Subcutaneous adipose tissue (tissue), 4 donors: ENCODE results near the gene VSIG10. TPM values are rescaled to one million over a fixed set of nuclear protein-coding genes. Genes with fewer than 3 reads are reported as not detected.

ENCODE experiments used
- total RNA-seq, 4 donors: library from RNA; depleted of rRNA; stranded (reverse); fragments of >200 nt; gene quantifications; one replicate each; pipeline ENCODE4 v1.1.0, GENCODE V29; 2016
- TF ChIP-seq, protein P1 (sequence below): fragments of 450-650 bp; IDR thresholded peaks from one replicate; pipeline ENCODE4 v1.5.1; 2016; ENCODE audit warnings: low read depth, mild to moderate bottlenecking, control low read depth, antibody characterized with exemption, moderate library complexity

VSIG10 gene, protein sequence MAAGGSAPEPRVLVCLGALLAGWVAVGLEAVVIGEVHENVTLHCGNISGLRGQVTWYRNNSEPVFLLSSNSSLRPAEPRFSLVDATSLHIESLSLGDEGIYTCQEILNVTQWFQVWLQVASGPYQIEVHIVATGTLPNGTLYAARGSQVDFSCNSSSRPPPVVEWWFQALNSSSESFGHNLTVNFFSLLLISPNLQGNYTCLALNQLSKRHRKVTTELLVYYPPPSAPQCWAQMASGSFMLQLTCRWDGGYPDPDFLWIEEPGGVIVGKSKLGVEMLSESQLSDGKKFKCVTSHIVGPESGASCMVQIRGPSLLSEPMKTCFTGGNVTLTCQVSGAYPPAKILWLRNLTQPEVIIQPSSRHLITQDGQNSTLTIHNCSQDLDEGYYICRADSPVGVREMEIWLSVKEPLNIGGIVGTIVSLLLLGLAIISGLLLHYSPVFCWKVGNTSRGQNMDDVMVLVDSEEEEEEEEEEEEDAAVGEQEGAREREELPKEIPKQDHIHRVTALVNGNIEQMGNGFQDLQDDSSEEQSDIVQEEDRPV
- 10 to 100 TPM; 21.8 to 58.0 (median 29.5) TPM for total RNA-seq

DNA sequence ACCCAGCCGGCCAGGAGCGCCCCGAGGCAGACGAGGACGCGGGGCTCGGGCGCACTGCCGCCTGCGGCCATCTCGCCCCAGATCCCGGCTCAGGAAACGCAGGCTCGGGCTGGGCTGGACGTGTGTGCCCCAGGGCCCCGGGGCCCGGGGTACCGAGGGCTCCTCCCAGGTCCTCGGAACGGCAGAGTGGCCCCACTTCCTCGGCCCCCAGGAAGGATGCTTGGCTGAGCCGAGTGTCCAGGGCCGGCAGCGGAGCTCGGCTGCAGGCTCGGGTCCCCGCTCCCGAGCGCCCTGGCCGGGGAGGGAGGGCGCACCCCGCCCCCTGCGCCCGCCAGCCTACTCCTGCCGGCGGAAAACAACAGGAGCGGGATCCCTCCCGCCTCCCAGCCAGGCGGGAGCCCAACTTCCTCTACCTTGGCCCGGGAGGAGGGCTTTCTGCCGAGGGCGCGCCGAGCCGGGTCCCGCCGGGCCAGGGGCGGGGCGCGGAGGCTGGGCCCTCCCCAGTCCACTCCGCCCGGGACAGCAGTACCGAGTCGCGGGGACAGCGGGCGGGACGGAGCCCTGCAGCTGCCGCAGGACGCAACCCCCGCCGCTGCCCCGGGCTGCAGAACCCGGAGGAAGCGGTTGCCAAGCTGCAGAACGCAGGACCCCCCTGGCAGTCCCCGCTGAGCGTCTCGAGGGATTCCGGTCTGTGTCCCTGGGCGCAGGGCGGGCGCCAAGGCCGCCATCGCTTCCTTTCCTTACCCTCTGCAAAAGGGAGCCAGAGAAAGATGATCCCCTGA is at the start of gene VSIG10:
Gene VSIG10 (minus strand): TSS at position 411 of the 782 bp plus-strand sequence. CDS start 340 bp downstream, at position 71.
- TF ChIP-seq, protein P1, sequence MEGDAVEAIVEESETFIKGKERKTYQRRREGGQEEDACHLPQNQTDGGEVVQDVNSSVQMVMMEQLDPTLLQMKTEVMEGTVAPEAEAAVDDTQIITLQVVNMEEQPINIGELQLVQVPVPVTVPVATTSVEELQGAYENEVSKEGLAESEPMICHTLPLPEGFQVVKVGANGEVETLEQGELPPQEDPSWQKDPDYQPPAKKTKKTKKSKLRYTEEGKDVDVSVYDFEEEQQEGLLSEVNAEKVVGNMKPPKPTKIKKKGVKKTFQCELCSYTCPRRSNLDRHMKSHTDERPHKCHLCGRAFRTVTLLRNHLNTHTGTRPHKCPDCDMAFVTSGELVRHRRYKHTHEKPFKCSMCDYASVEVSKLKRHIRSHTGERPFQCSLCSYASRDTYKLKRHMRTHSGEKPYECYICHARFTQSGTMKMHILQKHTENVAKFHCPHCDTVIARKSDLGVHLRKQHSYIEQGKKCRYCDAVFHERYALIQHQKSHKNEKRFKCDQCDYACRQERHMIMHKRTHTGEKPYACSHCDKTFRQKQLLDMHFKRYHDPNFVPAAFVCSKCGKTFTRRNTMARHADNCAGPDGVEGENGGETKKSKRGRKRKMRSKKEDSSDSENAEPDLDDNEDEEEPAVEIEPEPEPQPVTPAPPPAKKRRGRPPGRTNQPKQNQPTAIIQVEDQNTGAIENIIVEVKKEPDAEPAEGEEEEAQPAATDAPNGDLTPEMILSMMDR: no peak

DNA sequence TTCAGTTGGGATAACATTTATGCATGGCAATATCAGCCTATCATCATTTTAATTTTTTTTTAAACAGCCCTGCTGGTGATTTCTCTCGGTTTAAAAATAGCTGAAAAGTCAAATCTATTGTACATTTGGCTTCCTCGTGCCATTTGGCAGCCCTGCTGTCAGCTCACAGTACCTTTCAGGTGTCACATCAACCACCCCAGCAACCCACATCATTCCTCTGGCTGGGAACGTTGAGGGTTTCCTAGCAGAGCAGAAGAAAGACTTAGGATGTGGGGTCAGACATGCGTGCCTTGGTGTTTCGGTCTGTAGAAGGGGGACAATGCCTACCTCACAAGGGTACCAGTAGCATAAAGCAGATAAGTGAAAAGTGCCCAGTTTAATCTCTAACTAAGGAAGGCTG is 47.9 kb upstream of the VSIG10 start:
- TF ChIP-seq, protein P1: no peak

DNA sequence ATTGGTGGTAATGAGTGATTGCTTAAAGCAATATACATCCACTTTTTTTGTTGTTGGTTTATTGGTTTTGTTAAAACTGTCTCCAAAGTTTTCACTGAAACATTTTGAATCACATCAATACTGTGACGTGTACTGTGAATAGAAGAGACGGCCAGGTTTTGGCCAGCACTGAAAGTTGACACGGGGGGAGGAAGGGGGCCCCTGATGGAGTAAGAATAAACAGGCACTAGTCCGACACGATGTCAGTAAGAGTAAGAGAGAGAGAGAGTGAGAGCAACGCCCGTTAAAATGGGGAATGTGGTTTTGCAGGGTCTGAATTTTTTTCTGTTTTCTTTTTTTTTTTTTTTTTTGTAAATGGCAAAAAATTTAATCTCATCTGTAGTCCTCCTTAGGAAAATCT is 46.8 kb upstream of the VSIG10 start:
- TF ChIP-seq, protein P1: no peak

DNA sequence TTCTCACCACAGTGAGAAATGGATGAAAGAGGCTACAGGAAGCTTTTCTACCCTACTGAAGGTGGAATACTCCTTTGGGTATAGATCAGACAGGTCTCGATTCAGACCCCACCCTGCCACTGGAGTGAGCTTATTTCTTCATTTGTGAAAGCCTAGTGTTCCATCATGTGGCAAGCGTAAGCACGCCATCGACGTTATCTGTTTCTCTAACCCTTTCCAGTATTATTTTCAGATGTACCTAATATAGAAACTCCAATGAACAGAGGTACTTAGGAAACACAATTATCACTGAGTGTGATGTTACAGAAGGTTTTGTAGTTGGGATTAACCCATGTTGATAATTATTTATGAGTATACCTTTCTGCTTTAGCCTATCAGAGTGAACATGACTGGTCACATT is 44.5 kb upstream of the VSIG10 start:
- TF ChIP-seq, protein P1: no peak

DNA sequence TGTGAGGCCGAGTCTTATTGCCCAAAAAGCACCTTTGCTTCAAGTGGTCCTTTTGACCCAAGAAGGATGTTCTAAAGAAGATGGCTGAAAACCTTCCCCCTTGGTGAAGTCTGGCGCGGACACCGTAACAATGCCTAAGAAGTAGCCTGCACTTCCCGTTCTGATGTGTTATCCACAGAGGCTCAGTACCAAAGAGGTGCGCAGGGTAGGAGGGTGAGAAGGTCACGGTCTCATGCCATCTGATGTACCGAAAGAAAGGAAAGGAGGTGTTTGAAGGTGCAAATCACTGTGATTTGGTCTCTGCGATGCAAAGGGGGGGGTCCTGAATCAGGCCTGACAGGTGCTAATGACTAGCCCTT is 42.0 kb upstream of the VSIG10 start:
- TF ChIP-seq, protein P1: no peak

DNA sequence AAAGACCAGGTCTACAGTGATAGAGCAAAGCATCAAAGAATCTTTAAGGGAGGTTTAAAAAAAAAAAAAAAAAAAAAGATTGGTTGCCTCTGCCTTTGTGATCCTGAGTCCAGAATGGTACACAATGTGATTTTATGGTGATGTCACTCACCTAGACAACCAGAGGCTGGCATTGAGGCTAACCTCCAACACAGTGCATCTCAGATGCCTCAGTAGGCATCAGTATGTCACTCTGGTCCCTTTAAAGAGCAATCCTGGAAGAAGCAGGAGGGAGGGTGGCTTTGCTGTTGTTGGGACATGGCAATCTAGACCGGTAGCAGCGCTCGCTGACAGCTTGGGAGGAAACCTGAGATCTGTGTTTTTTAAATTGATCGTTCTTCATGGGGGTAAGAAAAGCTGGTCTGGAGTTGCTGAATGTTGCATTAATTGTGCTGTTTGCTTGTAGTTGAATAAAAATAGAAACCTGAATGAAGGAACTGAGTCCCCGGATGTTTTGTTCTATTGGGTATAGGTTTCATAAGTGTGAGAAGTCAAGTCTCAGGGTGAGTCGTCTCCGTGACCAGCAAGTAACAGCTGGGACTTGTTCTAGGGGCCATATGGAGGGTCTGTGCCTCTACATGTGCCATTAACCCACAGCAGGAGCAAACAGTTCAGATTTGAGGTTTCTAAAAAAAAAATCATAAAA is 41.4 kb upstream of the VSIG10 start:
- TF ChIP-seq, protein P1: no peak
